T-helper 1 cell (primary cell): ENCODE results near the gene TTYH3.
"Not testable (repeated sequence)": the region's sequence is repeated elsewhere in the genome, so short reads cannot be mapped to it uniquely, and the experiment has no call there.

Experiments
- DNase-seq, 5 donors: peaks; one replicate each; pipeline ENCODE4 v3.0.0-alpha.2; 2012 to 2020

TTYH3 gene

DNA sequence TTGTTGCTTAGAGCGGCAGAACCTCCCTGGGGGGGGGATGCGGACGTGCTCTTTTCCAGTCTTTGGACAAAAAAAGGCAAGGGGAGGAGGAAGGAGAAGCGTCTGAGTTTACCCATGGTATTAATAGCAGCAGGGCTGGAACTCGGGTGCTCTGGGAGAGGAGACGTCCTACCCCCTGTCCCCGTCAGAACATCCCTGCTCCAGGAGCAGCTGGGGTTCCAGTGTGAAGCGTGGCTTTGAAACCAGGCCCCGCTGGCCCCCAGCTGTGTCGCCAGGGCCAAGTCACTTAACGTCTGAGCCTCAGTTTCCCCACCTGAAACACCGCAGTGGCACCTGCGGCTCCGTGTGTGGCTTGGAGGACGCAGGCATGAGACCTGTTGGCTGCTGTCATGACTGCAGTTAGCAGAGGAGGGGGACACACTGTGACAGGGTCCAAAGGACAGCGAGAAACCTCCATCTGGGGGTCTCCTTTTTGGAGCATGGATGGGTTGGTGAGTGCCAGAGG is 57.6 kb downstream of the TTYH3 start:
- no peak for DNase-seq

DNA sequence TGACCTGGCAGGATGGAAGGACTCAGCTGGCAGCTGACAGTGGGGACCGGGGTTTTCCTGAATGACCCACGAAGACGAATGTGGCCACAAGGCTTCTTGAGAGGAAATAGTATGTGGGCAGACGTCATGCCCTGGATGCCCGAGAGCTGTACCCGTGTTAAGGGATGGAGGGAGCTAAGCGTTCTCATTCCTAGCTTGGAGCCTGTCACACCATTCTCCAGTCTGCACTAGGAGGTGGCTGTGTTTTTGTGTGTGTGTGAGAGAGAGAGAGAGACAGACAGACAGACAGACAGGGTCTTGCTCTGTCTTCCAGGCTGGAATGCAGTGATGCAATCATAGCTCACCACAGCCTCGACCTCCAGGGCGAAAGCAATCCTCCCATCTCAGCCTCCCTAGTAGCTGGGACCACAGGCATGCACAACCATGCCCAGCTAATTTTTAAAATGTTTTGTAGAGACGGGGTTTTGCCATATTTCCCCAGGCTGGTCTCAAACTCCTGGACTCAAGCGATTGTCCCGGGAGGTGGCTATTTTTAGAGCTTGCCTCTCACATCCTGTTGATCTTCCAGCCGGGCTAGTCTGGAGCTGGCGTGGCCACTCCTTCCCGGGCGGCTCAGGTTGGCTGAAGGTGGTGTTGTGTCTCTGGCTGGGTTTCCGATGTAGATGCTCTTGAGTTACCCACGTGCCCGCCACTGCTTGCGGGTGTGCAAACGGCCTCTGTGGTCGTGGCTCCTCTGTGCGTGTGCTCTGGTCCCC is 58.3 kb downstream of the TTYH3 start:
- DNase-seq: no peak

DNA sequence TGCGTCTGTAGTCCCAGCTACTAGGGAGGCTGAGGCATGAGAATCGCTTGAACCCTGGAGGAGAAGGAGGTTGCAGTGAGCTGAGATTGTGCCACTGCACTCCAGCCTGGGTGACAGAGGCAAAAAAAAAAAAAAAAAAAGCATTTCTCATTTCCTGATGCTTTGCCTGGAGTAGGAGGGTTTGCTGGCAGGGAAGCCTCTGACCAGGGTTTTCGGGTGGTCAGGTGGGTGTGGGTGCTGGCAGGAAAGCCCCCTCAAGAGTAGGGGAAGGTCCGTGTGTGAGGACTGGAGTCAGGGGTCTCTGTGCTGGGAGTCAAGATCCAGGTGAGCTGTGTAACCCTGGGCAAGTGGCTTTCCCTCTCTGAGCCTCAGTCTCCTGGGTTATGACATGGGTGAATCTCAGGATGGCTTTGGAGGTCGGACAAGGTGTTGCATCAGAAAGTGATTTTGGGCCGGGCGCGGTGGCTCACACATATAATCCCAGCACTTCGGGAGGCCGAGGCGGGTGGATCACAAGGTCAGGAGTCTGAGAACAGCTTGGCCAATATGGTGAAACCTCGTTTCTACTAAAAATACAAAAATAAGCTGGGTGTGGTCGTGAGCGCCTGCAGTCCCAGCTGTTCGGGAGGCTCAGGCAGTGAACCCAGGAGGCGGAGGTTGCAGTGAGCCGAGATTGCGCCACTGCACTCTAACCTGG is 59.4 kb downstream of the TTYH3 start:
- no peak for DNase-seq

DNA sequence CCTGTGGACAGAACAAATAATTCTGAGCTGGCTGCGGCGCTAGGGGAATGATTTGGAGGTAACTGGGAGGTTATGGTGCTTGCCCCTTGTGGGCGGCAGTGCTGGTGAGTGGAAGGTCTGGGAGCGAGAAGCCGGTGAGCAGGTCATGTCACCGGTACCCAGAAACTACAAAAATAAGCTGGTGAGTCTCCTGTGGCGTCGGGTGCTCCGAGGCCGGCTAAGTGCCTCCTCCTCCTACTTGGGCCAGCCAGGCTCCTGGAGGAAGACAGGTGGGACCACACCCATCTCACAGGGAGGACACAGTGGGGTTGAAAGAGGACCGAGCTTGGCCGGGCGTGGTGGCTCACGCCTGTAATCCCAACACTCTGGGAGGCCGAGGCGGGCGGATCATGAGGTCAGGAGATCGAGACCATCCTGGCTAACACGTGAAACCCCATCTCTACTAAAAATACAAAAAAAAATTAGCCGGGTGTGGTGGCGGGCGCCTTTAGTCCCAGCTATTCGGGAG is 60.2 kb downstream of the TTYH3 start:
- not testable (repeated sequence) for DNase-seq

DNA sequence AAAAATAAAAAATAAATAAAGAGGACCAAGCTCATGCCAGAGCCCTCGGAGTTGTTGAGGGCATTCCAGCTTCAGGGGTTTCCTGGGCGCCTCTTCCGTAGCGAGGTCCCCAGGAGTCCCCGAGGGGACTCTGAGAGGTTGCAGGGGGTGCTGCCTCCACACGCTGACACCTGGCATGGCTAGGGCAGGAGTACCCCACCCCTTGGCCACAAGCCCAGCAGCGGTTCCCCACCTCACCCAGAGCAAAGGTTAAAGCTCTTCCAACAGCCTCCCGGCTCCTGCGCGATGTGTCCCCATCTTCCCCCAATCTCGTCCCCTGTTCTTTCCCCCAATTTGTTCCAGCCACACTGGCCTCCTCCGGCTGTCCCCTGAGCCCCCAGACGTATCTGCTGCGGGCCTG is 60.8 kb downstream of the TTYH3 start:
- DNase-seq: no peak

DNA sequence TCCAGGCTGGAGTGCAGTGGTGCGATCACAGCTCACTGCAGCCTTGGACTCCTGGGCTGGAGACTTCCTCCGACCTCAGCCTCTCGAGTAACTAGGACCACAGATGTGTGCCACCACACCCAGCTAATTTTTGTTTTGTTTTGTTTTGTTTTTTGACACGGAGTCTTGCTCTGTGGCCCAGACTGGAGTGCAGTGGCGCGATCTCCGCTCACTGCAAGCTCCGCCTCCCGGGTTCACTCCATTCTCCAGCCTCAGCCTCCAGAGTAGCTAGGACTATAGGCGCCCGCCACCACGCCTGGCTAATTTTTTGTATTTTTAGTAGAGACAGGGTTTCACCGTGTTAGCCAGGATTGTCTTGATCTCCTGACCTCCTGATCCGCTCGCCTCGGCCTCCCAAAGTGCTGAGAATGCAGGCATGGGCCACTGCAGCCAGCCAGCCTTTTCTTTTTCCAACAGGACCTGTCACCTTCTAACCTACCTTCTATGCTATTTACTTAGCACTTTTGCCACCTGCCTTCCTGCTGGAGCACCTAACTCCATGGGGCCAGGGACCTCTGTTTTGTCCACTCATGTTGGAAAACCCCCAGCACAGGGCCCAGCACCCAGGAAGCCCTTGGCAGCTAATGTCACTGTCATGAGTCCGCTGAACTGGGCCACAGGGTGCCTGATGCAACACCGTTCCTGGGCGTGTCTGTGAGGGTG is 61.8 kb downstream of the TTYH3 start:
- DNase-seq: not testable (repeated sequence)

DNA sequence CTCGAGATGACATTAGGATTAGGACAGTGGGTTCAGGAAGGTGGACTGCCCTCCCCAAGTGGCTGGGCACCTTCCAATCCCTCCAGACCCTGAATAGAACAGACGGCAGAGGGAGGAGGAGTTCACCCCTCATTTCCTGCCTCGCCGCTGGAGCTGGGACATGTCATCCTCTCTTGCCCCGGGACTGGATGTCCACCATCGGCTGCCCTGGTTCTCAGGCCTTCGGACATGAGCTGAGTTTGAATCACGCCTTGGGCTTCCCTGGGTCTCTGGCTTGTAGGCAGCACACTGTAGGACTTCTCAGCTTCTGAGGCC is 62.3 kb downstream of the TTYH3 start:
- DNase-seq: not testable (repeated sequence)

DNA sequence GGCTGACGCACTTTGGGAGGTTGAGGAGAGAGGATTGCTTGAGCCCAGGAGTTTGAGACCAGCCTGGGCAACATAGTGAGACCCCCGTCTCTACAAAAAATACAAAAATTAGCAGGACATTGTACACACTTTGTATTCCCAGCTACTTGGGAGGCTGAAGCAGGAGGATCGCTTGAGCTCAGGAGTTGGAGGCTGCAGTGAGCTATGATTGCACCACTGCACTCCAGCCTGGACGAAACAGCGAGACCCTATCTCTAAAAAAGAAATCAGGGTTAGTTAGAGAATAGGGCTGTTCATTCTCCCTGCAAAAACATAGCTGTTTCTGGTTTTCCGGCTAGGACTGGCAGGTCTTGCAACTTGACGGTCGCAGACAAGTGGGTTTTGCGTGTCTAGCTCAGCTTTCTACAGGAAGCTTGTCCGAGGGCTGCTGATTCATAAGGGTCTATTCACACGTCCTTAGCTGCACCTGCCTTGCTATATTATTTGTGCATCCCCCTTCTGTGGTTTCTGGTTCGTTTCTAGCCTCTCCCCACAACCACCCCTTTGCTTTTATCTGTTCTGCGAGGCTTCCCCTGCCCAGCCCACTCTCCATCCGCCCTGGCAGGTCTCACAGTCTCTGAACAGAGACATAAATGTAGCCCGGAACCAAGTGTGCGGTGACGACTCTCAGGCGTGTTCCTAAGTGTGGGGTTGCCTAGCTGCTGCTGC is 66.9 kb downstream of the TTYH3 start:
- peak in 2 of 5 donors; percentile 43 to 97 for DNase-seq

DNA sequence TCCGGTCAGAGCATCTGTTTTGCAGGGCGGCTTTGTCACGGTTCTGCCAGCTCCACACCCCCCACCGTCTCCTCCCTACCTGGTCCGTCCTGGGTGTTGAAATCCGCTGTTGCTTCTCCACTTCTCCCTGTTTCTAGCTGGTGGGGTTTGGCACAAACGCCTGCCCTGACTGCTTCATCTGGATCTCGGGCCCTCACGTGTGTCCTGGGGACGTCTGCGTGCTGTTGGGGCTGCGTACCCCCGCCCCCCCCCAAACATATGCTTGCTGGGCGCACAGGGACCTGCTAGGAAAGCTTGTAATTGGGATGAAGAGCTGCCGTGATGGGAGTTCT is 67.5 kb downstream of the TTYH3 start:
- DNase-seq: no peak

DNA sequence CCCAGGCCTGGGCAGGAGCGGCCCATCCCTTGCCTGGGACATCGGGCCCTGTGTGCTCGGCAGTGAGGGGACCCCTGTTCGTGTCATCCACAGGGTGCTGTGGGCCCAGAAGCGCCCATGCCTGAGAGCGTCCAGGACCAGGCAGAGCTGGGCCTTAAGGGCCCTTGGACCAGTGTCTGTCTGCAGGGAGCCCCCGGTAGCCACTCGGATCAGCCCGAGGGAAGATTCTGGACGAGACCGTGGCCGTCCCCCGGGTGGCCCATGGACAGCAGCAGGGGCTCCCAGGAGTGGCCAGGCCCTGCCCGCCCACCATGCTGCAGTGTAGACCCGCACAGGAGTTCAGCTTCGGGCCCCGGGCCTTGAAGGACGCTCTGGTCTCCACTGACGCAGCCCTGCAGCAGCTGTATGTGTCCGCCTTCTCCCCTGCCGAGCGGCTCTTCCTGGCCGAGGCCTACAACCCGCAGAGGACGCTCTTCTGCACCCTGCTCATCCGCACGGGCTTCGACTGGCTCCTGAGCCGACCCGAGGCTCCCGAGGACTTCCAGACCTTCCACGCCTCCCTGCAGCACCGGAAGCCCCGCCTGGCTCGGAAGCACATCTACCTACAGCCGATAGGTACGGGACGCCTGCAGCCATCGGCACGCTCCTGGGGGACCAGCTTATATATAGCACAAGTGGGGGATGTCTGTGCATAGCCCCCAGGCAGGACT is 68.5 kb downstream of the TTYH3 start:
- DNase-seq: no peak

DNA sequence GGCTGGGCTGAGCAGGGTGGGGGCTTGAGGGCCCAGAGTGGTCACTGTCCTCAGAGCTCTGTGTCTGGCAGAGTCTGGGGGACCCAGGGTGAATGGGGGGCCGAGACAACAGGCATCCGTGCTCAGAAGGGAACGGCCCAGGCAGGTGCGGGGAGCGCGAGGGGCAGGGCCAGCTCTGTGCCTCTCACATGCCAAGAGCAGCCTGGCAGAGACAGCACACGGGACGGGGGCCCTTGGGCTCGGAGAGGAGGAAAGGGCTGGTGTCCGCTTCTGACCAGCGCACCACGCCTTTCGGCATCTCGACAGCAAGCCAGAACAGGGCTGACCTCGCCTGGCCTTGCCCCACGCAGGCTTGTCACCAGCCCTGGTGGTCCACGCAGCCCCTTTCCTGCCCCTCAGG is 69.6 kb downstream of the TTYH3 start:
- DNase-seq: no peak

DNA sequence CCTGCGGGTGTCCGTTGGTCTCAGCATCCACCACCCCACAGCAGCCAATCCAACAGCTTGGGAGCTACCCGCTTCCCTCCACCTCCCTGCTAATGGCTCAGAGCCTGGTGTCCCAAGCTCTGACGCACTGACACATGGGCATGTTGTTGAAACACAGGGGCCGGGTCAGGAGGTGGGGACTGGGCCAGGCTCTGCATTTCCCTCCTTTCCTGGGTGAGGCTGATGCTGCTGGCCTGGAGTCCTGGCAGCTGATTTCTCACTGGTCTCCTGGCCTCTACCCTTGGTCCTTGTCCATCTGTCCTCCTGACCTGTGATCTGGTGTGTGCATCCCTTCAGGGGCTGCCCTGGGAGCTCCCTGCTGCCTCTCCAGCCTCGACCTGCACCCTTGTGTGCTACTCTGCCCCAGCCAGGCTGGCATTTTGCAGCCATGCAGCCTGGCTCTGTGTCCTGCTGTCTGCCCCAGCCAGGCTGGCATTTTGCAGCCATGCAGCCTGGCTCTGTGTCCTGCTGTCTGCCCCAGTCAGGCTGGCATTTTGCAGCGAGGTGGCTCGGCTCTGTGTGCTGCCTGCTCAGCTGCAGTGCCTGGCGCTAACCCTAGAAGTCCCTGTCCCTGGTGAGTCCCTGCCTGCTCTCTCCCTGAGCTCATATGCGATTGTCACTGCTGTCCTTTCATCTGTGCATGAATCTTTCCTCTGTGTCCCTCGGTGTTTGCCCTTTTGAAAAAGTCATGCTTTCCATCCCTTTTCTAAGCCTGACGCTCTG is 70.2 kb downstream of the TTYH3 start:
- no peak for DNase-seq

DNA sequence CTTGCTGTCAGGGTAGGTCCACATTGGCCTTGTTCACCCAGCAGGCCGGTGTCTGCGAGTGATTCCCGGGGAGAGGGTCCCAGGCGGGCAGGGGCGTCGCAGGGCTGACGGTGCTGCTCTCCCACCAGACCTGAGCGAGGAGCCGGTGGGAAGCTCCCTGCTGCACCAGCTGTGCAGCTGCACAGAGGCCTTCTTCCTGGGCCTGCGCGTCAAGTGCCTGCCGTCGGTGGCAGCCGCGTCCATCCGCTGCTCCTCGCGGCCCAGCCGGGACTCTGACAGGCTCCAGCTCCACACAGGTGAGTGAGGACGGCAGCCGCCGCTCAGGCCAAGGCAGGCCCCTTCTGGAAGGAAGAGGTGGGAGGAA is 70.8 kb downstream of the TTYH3 start:
- no peak for DNase-seq

DNA sequence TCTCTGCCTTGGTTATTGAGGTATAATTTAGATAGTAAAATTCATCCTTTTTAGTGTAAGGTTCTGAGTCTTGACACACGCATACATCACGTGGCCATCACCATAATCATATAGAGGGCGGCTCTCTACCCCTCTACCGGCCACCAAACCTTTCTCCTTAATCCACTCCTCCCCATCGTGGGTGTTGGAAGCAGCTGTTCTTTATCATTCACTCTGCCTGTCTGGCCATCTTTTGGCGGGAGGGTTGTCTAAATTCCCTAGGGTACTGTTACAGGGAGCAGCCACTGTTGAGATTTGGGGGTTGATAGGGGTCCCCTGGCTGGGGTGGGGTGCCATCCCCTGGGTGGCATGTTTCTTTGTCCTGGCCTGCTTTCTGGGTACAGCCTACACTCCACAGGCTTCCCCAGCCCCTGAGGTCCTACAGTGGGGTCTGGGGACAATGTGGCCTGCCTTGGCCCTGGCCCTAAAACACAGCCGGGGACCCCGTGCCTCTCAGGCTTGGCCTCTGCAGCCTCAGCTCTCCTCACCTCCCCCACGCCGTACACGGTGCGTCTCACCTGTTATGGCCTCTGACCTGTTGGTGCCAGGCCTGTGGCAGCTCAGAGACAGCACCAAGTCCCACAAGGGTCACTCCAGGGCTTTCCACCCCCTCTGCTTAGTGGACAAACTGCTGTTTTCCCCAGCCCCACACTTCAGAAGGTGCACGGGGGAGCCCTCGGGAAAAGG is 73.7 kb downstream of the TTYH3 start:
- DNase-seq: no peak

DNA sequence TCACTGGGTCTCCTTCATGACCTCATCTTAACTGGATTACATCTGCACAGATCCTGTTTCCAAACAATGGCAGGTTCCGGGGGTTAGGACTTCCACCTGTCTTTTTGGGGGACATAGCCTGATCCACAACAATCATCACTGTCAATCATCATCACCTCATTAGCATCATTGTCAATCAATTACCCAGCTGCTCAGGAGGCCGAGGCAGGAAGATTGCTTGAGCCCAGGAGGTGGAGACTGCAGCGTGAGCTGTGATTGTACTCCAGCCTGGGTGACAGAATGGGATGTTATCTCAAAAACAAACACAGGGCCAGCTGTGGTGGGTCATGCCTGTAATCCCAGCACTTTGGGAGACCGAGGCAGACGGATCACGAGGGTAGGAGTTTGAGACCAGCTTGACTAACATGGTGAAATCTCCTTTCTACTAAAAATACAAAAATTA is 74.9 kb downstream of the TTYH3 start:
- DNase-seq: no peak

DNA sequence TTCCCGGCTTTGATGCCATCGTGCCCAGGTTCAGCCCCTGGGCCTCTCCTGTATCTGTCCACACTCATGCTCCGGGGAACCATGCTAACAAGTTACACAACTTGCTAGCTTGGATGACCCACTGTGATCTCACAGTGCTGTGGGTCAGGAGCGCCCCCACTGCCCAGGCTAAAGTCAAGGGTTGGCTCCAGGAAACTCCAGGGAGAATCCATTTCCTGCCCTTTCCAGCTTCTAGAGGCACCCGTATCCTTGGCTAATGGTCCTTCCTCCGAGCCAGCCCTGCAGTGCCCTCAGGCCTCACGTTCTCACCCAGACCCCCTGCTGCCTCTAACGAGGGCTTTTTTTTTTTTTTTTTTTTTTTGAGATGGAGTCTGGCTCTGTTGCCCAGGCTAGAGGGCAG is 75.7 kb downstream of the TTYH3 start:
- DNase-seq: no peak

DNA sequence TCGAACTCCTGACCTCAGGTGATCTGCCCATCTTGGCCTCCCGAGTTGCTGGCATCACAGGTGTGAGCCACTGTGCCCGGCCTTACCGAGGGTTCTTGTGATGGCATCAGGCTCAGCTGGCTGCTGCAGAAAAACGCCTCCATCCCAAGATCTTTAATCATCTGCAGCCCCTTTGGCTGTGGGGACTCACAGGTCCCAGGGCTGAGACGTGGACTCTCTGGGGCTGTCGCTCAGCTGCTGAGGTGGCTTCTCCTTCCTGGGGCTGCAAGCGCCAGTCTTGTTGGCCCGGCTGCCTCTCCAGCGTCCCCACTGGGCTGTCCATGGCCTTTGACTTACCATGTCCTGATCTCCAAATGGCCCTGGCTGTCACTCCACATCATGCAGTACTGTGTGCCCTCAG is 76.3 kb downstream of the TTYH3 start:
- DNase-seq: no peak

DNA sequence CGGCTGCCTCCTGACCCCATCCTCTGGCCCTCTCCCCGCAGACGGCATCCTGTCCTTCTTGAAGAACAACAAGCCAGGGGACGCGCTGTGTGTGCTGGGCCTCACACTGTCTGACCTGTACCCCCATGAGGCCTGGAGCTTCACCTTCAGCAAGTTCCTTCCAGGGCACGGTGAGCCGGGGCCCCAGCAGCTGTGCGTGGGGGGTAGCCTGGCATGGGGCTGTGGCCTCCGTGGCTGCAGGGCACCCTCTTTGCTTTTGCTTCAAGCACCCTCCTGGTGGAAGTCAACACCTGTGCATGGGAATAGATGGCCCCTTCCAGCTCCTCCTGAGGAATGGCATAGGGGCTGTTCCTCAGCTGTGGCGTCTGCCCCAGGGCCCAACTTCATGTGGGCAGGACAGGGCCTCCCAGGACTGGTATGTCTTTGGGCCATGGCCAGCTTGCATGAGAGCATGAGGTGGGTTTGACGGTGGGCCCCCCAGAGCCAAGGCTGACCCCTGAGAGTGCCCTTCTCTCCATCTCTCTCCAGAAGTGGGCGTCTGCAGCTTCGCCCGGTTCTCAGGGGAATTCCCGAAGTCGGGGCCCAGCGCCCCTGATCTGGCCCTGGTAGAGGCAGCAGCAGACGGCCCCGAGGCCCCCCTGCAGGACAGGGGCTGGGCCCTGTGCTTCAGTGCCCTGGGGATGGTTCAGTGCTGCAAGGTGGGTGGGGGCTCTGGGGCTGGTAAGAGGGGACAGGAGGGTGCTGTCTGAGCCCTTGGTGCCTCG is 76.9 kb downstream of the TTYH3 start:
- no peak for DNase-seq

DNA sequence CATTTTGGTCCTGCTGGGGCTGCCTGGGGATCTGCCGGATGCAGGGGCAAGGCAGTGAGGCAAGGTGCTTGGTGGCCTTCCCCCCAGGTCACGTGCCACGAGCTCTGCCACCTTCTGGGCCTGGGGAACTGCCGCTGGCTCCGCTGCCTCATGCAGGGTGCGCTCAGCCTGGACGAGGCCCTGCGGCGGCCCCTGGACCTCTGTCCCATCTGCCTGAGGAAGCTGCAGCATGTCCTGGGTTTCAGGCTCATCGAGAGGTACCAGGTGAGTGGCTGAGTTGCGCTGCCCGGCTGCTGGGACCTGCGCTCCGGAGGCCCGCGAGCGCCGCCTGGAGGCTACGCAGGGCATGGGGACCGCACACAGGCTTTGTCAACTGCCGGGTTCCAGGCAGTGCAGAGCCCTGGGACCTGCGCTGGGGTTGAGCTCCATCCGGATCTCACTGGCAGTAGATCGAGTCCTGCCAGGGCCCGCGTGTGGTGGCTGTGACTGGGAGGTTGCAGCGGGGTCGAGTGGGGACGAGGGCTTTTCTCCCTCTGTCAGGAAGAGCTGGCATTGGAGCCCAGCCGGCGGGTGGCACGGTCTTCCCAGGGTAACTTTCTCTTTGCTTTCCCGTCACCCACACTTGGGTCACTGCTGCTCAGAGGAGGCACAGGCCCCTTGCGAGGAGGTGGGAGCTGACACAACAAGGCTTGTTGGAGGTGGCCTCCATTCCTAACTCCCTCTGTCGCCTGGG is 77.9 kb downstream of the TTYH3 start:
- peak; percentile 46 to 88 (median 67) for DNase-seq
